Measurements from ENCODE around the gene DCK. TPM values are rescaled to one million over a fixed set of nuclear protein-coding genes. Genes with fewer than 3 reads are reported as not detected.
A peak's percentile ranks its signal among the peaks of the same experiment; 100 is the strongest.

Gene DCK
- total and polyA plus RNA-seq, 9 of the 15 experiments (the other 6 are each of a cell fraction or from before 2014, with no cell fraction given): 11.3 to 25.8 (median 19.6) TPM

GRCh38 chr4:70993181-70994068 lies at the start of gene DCK (continued):
- TF ChIP-seq PRDM10 (IDR thresholded peaks at IDR 0.05; ENCODE audit: partially characterized antibody) (no peak), ZSCAN29 (IDR thresholded peaks at IDR 0.05) (peak; percentile 93), HBP1 (CRISPR knock-in tag; IDR thresholded peaks at IDR 0.05) (no peak), TFAP4 (CRISPR knock-in tag; IDR thresholded peaks at IDR 0.05; ENCODE audit: borderline replicate concordance) (peak; percentile 91; the same call in 1 of the 2 replicates), ZNF408 (CRISPR knock-in tag; IDR thresholded peaks at IDR 0.05; ENCODE audit: low read depth) (no peak), U2AF2 (optimal IDR thresholded peaks at IDR 0.05; ENCODE audit: low read depth, low read length) (no peak), ZNF639 (CRISPR knock-in tag; conservative IDR thresholded peaks at IDR 0.05 in 1 of 2, IDR thresholded peaks at IDR 0.05 in 1 of 2) (peak in 1 of 2 experiments; percentile 89; a peak in 2 of 4 replicates), CC2D1A (IDR thresholded peaks at IDR 0.05) (no peak), SETDB1 (IDR thresholded peaks at IDR 0.05; ENCODE audit: low read length) (no peak), ZNF77 (CRISPR knock-in tag; IDR thresholded peaks at IDR 0.05) (no peak), PREB (CRISPR knock-in tag; IDR thresholded peaks at IDR 0.05) (no peak), GATAD2A (IDR thresholded peaks at IDR 0.05) (no peak), RCOR1 (IDR thresholded peaks at IDR 0.05; ENCODE audit: borderline replicate concordance in 1 of 2, low read depth in 2 of 2, low read length in 2 of 2) (peak in 1 of 2 experiments; percentile 59; a peak in 2 of 4 replicates), ZNF124 (CRISPR knock-in tag; IDR thresholded peaks at IDR 0.05) (no peak), HDAC8 (tag; IDR thresholded peaks at IDR 0.05) (no peak), ZNF707 (CRISPR knock-in tag; conservative IDR thresholded peaks at IDR 0.05) (no peak), E2F4 (CRISPR knock-in tag; IDR thresholded peaks at IDR 0.05; ENCODE audit: low read depth) (peak; percentile 92)
